Prostate gland (tissue), 2 donors: Measurements from ENCODE around the gene NOS1AP.
"Not testable (repeated sequence)": the region's sequence is repeated elsewhere in the genome, so short reads cannot be mapped to it uniquely, and the experiment has no call there.

Source experiments
- CTCF ChIP-seq, 4 experiments: fragments of 200-600 bp in 2 of 4; fragments of 450-650 bp in 2 of 4; sonication (generic) in 2 of 4; IDR thresholded peaks; 1 replicate in 3 of 4; 2 replicates in 1 of 4; pipeline ENCODE4 v1.5.1; 2016 to 2019; ENCODE audit warnings: antibody characterized with exemption in 4 of 4, mild to moderate bottlenecking in 2 of 4, moderate library complexity in 2 of 4
- POLR2A ChIP-seq: fragments of 450-650 bp; IDR thresholded peaks from one replicate; pipeline ENCODE4 v1.6.1; 2016; ENCODE audit warnings: antibody characterized with exemption, mild to moderate bottlenecking

GRCh38 chr1:162066836-162067235 lies 2.7 kb upstream of the NOS1AP start:
- TF ChIP-seq POLR2A; CTCF (IDR thresholded peaks at IDR 0.05): not testable (repeated sequence)
